Measurements from ENCODE around the gene AGTR1.

The AGTR1 gene

GRCh38 chr3:148697306-148698189 is at the start of gene AGTR1:
Gene AGTR1, plus strand, starts transcription at chr3:148697903. Its CDS starts 43,133 bp downstream, at chr3:148741036.
- DNase-seq: no peak

GRCh38 chr3:148648685-148649352 is 48.9 kb upstream of the AGTR1 start:
- DNase-seq: no peak

- no peak for DNase-seq
Observed at GRCh38 chr3:148651549-148651948, 46.2 kb upstream of the AGTR1 start.

- DNase-seq: no peak
Observed at GRCh38 chr3:148654433-148654832, 43.3 kb upstream of the AGTR1 start.

- no peak for DNase-seq
Observed at GRCh38 chr3:148657470-148657869, 40.2 kb upstream of the AGTR1 start.

GRCh38 chr3:148659512-148659911 is 38.2 kb upstream of the AGTR1 start:
- no peak for DNase-seq

- DNase-seq: no peak
Observed at GRCh38 chr3:148680289-148680688, 17.4 kb upstream of the AGTR1 start.

- DNase-seq: no peak
Observed at GRCh38 chr3:148681080-148681479, 16.6 kb upstream of the AGTR1 start.

- DNase-seq: no peak
Observed at GRCh38 chr3:148682997-148683396, 14.7 kb upstream of the AGTR1 start.

GRCh38 chr3:148694116-148694515 is 3.6 kb upstream of the AGTR1 start:
- DNase-seq: no peak

GRCh38 chr3:148698190-148698810 is 597 bp downstream of the AGTR1 start:
- no peak for DNase-seq

- DNase-seq: no peak
Observed at GRCh38 chr3:148705314-148705713, 7.6 kb downstream of the AGTR1 start.

- no peak for DNase-seq
Observed at GRCh38 chr3:148707601-148708380, 10.1 kb downstream of the AGTR1 start.

- no peak for DNase-seq
Observed at GRCh38 chr3:148708409-148708808, 10.7 kb downstream of the AGTR1 start.

GRCh38 chr3:148709560-148710253 is 12.0 kb downstream of the AGTR1 start:
- DNase-seq: no peak

GRCh38 chr3:148710665-148711064 is 13.0 kb downstream of the AGTR1 start:
- no peak for DNase-seq

GRCh38 chr3:148711981-148712666 is 14.4 kb downstream of the AGTR1 start:
- DNase-seq: no peak

- DNase-seq: no peak
Observed at GRCh38 chr3:148714521-148714920, 16.8 kb downstream of the AGTR1 start.

- no peak for DNase-seq
Observed at GRCh38 chr3:148716657-148717056, 19.0 kb downstream of the AGTR1 start.

GRCh38 chr3:148717885-148718561 is 20.3 kb downstream of the AGTR1 start:
- no peak for DNase-seq
